H9 (cell line): ENCODE measurements around the gene AQP5. TPM values are rescaled to one million over a fixed set of nuclear protein-coding genes. Genes with fewer than 3 reads are reported as not detected.

Experiments
- DNase-seq: peaks from one replicate; pipeline ENCODE4 v3.0.0-alpha.2; 2017
- H2AFZ ChIP-seq: one replicate; pipeline ENCODE4 v1.6.1; 2013; ENCODE audit warnings: mild to moderate bottlenecking, low read length, control low read depth, moderate library complexity
- H2AK5ac ChIP-seq: 2 replicates; pipeline ENCODE4 v1.6.1; 2013; ENCODE audit warnings: low read length, control low read depth, mixed read lengths; ENCODE audit not compliant: insufficient read length
- H2BK120ac ChIP-seq: one replicate; pipeline ENCODE4 v1.6.1; 2013; ENCODE audit warnings: low read depth, mild to moderate bottlenecking, low read length, control low read depth, inconsistent platforms; ENCODE audit not compliant: poor library complexity, severe bottlenecking
- H2BK12ac ChIP-seq: 2 replicates; pipeline ENCODE4 v1.6.1; 2013; ENCODE audit warnings: low read length, control low read depth, mixed read lengths, low read depth; ENCODE audit not compliant: insufficient read length
- H2BK15ac ChIP-seq: 2 replicates; pipeline ENCODE4 v1.6.1; 2013; ENCODE audit warnings: low read depth, low read length, control low read depth
- H2BK20ac ChIP-seq: one replicate; pipeline ENCODE4 v1.6.1; 2013; ENCODE audit warnings: low read depth, mild to moderate bottlenecking, low read length, control low read depth, inconsistent platforms; ENCODE audit not compliant: poor library complexity, severe bottlenecking
- H2BK5ac ChIP-seq: 2 replicates; pipeline ENCODE4 v1.6.1; 2013; ENCODE audit warnings: low read length, control low read depth, mixed read lengths; ENCODE audit not compliant: insufficient read length
- H3K14ac ChIP-seq: 2 replicates; pipeline ENCODE4 v1.6.1; 2013; ENCODE audit warnings: low read length, control low read depth; ENCODE audit not compliant: insufficient read depth
- H3K18ac ChIP-seq: 2 replicates; pipeline ENCODE4 v1.6.1; 2013; ENCODE audit warnings: low read depth, mild to moderate bottlenecking, mixed read lengths, low read length, control low read depth; ENCODE audit not compliant: insufficient read length
- H3K23ac ChIP-seq: 2 replicates; pipeline ENCODE4 v1.6.1; 2013; ENCODE audit warnings: low read length, control low read depth, mixed read lengths, low read depth; ENCODE audit not compliant: insufficient read length
- H3K23me2 ChIP-seq: 2 replicates; pipeline ENCODE4 v1.6.1; 2013; ENCODE audit warnings: low read depth, mild to moderate bottlenecking, mixed read lengths, low read length, control low read depth; ENCODE audit not compliant: insufficient read length, poor library complexity, severe bottlenecking
- H3K27ac ChIP-seq: 2 replicates; pipeline ENCODE4 v1.5.1; 2013; ENCODE audit warnings: low read length, control low read depth, mixed read lengths, low read depth; ENCODE audit not compliant: insufficient read length
- H3K27me3 ChIP-seq: 2 replicates; pipeline ENCODE4 v1.6.1; 2013; ENCODE audit warnings: low read length, control low read depth, inconsistent platforms; ENCODE audit not compliant: insufficient read depth
- H3K4ac ChIP-seq: 2 replicates; pipeline ENCODE4 v1.6.1; 2013; ENCODE audit warnings: low read depth, mild to moderate bottlenecking, control low read depth, inconsistent platforms, low read length, moderate library complexity
- H3K4me1 ChIP-seq: 2 replicates; pipeline ENCODE4 v1.6.1; 2013; ENCODE audit warnings: low read length, control low read depth, inconsistent platforms; ENCODE audit not compliant: insufficient read depth
- H3K4me2 ChIP-seq: 2 replicates; pipeline ENCODE4 v1.6.1; 2013; ENCODE audit warnings: low read length, control low read depth, mixed read lengths; ENCODE audit not compliant: insufficient read length, insufficient read depth
- H3K56ac ChIP-seq: 2 replicates; pipeline ENCODE4 v1.6.1; 2013; ENCODE audit warnings: low read depth, mild to moderate bottlenecking, mixed read lengths, low read length, control low read depth; ENCODE audit not compliant: insufficient read length
- H3K79me1 ChIP-seq: 2 replicates; pipeline ENCODE4 v1.6.1; 2013; ENCODE audit warnings: low read depth, mild to moderate bottlenecking, moderate library complexity, low read length, control low read depth, inconsistent platforms; ENCODE audit not compliant: insufficient read depth, poor library complexity, severe bottlenecking
- H3K79me2 ChIP-seq: 2 replicates; pipeline ENCODE4 v1.6.1; 2013; ENCODE audit warnings: low read length, control low read depth, inconsistent platforms; ENCODE audit not compliant: insufficient read depth
- H3K9ac ChIP-seq: 2 replicates; pipeline ENCODE4 v1.6.1; 2013; ENCODE audit warnings: low read length, control low read depth, mixed read lengths; ENCODE audit not compliant: insufficient read length; ENCODE audit errors: extremely low read depth
- H3K9me3 ChIP-seq: one replicate; pipeline ENCODE4 v1.6.1; 2013; ENCODE audit warnings: low read depth, low read length, inconsistent platforms; ENCODE audit not compliant: control insufficient read depth
- H3T11ph ChIP-seq: one replicate; pipeline ENCODE4 v1.6.1; 2013; ENCODE audit warnings: mild to moderate bottlenecking, low read length, control low read depth, inconsistent platforms
- H4K20me1 ChIP-seq: one replicate; pipeline ENCODE4 v1.6.1; 2013; ENCODE audit not compliant: control insufficient read depth, insufficient read length, insufficient read depth
- H4K5ac ChIP-seq: 2 replicates; pipeline ENCODE4 v1.6.1; 2013; ENCODE audit warnings: low read depth, mild to moderate bottlenecking, mixed read lengths, low read length, control low read depth; ENCODE audit not compliant: insufficient read length
- H4K8ac ChIP-seq: replicated peaks from 2 replicates; pipeline ENCODE4 v1.6.1; 2013; ENCODE audit warnings: low read length, control low read depth, mixed read lengths, low read depth; ENCODE audit not compliant: insufficient read length
- H4K91ac ChIP-seq: 2 replicates; pipeline ENCODE4 v1.6.1; 2013; ENCODE audit warnings: low read depth, mild to moderate bottlenecking, moderate library complexity, mixed read lengths, low read length, control low read depth; ENCODE audit not compliant: insufficient read length
- H3K27ac Mint-ChIP-seq, 3 experiments: 2 replicates in 2 of 3; 3 replicates in 1 of 3; pipeline ENCODE4 v1.8.0; 2020 to 2021; ENCODE audit warnings: mixed read lengths in 3 of 3, mild to moderate bottlenecking in 1 of 3, moderate library complexity in 1 of 3
- H3K27me3 Mint-ChIP-seq: 2 replicates; pipeline ENCODE4 v1.8.0; 2021; ENCODE audit warnings: low read depth, mild to moderate bottlenecking, moderate library complexity, mixed read lengths
- H3K36me3 Mint-ChIP-seq, 3 experiments: 2 replicates in 2 of 3; 3 replicates in 1 of 3; pipeline ENCODE4 v1.8.0; 2020 to 2021; ENCODE audit warnings: low read depth in 3 of 3, mixed read lengths in 3 of 3; ENCODE audit not compliant: insufficient read depth in 1 of 3
- H3K4me1 Mint-ChIP-seq, 2 experiments: 2 replicates each; pipeline ENCODE4 v1.8.0; 2020; ENCODE audit warnings: mixed read lengths in 2 of 2
- H3K4me3 Mint-ChIP-seq, 2 experiments: 2 replicates in 1 of 2; 3 replicates in 1 of 2; pipeline ENCODE4 v1.8.0; 2020 to 2021; ENCODE audit warnings: mild to moderate bottlenecking in 2 of 2, mixed read lengths in 2 of 2, moderate library complexity in 1 of 2
- H3K9me3 Mint-ChIP-seq, 2 experiments: 2 replicates in 1 of 2; 3 replicates in 1 of 2; pipeline ENCODE4 v1.8.0; 2020; ENCODE audit warnings: mild to moderate bottlenecking in 2 of 2, mixed read lengths in 2 of 2, moderate library complexity in 1 of 2
- CTCF ChIP-seq: fragments of 200-600 bp; sonication (generic); conservative IDR thresholded peaks from 3 replicates; pipeline ENCODE4 v1.8.0; 2021; ENCODE audit warnings: antibody characterized with exemption, mild to moderate bottlenecking
- total RNA-seq: library from RNA; stranded (reverse); gene quantifications from 2 replicates; pipeline ENCODE4 v1.2.1, GENCODE V29; 2021

The AQP5 gene
- total RNA-seq, 1 experiment from 2014 or later = 2.8 TPM

- no peak overlapping the region for H2BK5ac ChIP-seq
- no peak overlapping the region for H3K18ac ChIP-seq
- Mint-ChIP-seq H3K27ac (no peak overlapping the region), H3K9me3 (no peaks in the 10 kb centered on the region), H3K4me1 (peaks cover 14 to 28% of the 10 kb centered on the region in 2 experiments), H3K4me3 (no peak overlapping the region), H3K27me3 (peaks cover 13% of the 10 kb centered on the region), H3K36me3 (no peaks in the 10 kb centered on the region; a peak in 1 of 7 replicates)
- no peak overlapping the region for H3K4me2 ChIP-seq
- H4K20me1 ChIP-seq = no peaks in the 10 kb centered on the region
- H2BK20ac ChIP-seq = no peak overlapping the region
- H3K4me1 ChIP-seq = no peaks in the 10 kb centered on the region
- H3K23ac ChIP-seq = no peak overlapping the region
- H4K8ac ChIP-seq = no peak overlapping the region
- H3K9ac ChIP-seq = no peak overlapping the region
- no peak overlapping the region for H2BK15ac ChIP-seq
- no peak overlapping the region for H3K14ac ChIP-seq
- no peak for DNase-seq
- no peak overlapping the region for H2AFZ ChIP-seq
- H3K27ac ChIP-seq = no peak overlapping the region
- H3K4ac ChIP-seq = no peak overlapping the region
- H2BK120ac ChIP-seq = no peak overlapping the region
- H2BK12ac ChIP-seq = no peak overlapping the region
- H3K79me1 ChIP-seq = no peaks in the 10 kb centered on the region
- no peak overlapping the region for H3T11ph ChIP-seq
- H2AK5ac ChIP-seq = no peak overlapping the region
- no peaks in the 10 kb centered on the region for H3K9me3 ChIP-seq
- no peaks in the 10 kb centered on the region for H3K23me2 ChIP-seq
- no peaks in the 10 kb centered on the region for H3K27me3 ChIP-seq
- H3K56ac ChIP-seq = no peak overlapping the region
- no peak overlapping the region for H4K5ac ChIP-seq
- no peak for TF ChIP-seq CTCF
- no peaks in the 10 kb centered on the region for H3K79me2 ChIP-seq
- H4K91ac ChIP-seq = no peak overlapping the region
Measured at GRCh38 chr12:49939307-49939706, 22.4 kb upstream of the AQP5 start.
